ENCODE data around the gene TSC22D3. TPM values are rescaled to one million over a fixed set of nuclear protein-coding genes. Genes with fewer than 3 reads are reported as not detected.

Gene TSC22D3
- total RNA-seq, 3 donors from 2014 or later = 14.1 to 21.6 (median 18.5) TPM

GRCh38 chrX:107748506-107748905 lies 27.1 kb downstream of the TSC22D3 start:
- H3K4me3 Mint-ChIP-seq = no peak overlapping the region

DNA sequence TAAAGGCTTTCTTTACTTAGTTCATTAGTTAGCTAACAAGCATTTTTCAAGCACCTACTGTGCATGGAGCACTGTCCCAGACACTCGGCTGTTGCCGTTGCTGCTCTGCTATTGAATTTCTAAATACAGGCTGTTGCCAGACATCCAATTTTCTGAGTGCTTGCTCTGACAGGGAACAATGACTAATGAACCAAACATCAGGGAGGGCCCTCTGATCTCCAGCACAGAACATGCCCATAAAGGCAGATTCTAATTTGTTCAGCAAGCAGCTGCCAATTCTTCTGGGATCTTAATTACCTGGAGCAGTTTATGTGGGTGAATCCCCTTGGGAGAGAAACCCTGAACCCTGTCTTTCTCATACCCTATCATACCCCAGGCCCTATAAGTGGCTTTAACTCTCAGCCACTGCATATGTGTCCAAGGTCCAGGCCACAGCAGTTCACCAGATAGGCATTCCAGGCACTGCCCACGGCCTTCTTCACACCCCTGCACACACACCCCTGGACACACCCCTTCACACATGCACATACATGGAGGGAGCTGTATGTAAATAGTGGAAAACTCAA lies 27.9 kb downstream of the TSC22D3 start:
- peaks cover 4% of the 10 kb centered on the region for H3K4me1 Mint-ChIP-seq (ENCODE audit: low read depth)
- H3K4me3 Mint-ChIP-seq = no peak overlapping the region
- no peaks in the 10 kb centered on the region for H3K27me3 Mint-ChIP-seq (ENCODE audit: low read depth)
- H3K9me3 Mint-ChIP-seq = no peaks in the 10 kb centered on the region
- ATAC-seq (no peak), DNase-seq (no peak)
- no peaks in the 10 kb centered on the region for H3K36me3 Mint-ChIP-seq (ENCODE audit: insufficient read depth)

More at GRCh38 chrX:107748506-107748905, 27.1 kb downstream of the TSC22D3 start:
- H3K9me3 Mint-ChIP-seq = no peaks in the 10 kb centered on the region
- no peaks in the 10 kb centered on the region for H3K36me3 Mint-ChIP-seq (ENCODE audit: insufficient read depth)
- peaks cover 2% of the 10 kb centered on the region for H3K4me1 Mint-ChIP-seq (ENCODE audit: low read depth)
- H3K27me3 Mint-ChIP-seq (ENCODE audit: low read depth) = no peaks in the 10 kb centered on the region
- DNase-seq = no peak
- ATAC-seq = no peak

DNA sequence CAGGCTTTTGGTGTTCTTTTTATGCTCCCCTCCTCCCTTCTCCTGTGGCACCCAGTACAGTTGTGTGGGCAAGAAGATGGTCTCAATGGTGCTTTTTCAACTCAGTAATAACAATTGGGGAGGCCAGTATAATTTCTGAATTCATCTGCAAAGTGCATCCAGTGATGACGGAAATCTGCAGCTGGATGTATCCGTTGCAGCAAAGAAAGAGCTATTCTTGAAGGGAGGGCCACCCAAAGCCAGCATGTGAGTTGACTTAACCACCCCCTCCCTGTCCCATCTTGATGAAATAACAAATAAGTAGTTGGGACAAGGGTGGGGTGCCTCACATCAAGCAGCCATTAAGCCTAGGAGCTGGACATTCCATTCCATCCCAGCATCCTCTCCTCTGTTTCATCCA lies 30.7 kb downstream of the TSC22D3 start:
- Mint-ChIP-seq H3K4me1 (ENCODE audit: low read depth) (peaks cover 29% of the 10 kb centered on the region), H3K4me3 (no peak overlapping the region), H3K27me3 (ENCODE audit: low read depth) (no peaks in the 10 kb centered on the region), H3K9me3 (no peaks in the 10 kb centered on the region), H3K36me3 (ENCODE audit: insufficient read depth) (no peaks in the 10 kb centered on the region)
- no peak for DNase-seq
- ATAC-seq = no peak

DNA sequence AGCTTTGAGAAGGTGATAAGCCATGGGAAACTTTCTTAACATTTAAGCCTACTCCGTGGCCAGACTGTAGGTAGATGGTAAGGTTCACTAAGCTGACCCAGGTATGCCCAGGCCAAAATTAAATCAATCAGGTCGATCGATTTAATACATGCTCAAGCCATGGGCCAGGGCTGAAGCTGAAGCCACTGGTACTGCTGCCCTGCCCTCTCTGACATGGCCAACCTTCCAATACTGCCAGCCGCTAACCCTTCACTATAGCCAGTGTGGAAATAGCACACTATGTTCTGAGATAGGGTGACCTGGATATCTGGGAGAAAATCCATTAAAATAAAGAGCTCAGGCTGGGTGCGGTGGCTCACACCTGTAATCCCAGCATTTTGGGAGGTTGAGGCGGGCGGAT lies 31.6 kb downstream of the TSC22D3 start:
- H3K4me3 Mint-ChIP-seq = no peak overlapping the region
- H3K9me3 Mint-ChIP-seq = no peaks in the 10 kb centered on the region
- ATAC-seq = no peak

DNA sequence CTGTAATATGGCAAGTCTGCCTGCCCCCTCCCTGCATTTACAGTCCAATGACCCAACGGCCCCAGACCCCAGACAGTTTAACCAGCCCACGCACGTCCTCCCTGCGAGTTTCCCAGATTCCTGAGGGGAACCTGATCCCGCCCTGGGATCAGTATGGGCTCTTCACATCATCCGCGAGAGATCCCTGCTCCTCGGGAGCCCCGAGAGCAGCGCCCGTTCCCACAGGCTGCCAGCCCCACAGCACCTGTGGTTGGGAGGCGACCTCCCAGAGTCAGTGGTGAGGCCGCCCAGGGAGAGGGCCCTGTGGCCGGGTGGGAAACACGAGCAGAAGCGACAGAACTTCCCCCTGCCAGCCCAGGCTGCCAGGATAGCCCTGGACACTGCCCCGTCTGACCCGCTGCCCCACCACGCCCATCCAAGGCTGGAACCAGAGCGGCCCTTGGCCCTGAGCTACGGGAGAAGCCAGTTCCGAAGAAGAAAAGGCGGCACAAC lies 32.8 kb downstream of the TSC22D3 start:
- H3K9me3 Mint-ChIP-seq = no peaks in the 10 kb centered on the region
- DNase-seq (no peak), ATAC-seq (no peak)
- H3K4me1 Mint-ChIP-seq (ENCODE audit: low read depth) = peaks cover 39% of the 10 kb centered on the region
- H3K4me3 Mint-ChIP-seq = peak overlapping the region; percentile 79
- H3K36me3 Mint-ChIP-seq (ENCODE audit: insufficient read depth) = no peaks in the 10 kb centered on the region
- no peaks in the 10 kb centered on the region for H3K27me3 Mint-ChIP-seq (ENCODE audit: low read depth)

More for the DNA sequence above, 31.6 kb downstream of the TSC22D3 start:
- no peak for DNase-seq
- Mint-ChIP-seq H3K27me3 (ENCODE audit: low read depth) (no peaks in the 10 kb centered on the region), H3K36me3 (ENCODE audit: insufficient read depth) (no peaks in the 10 kb centered on the region), H3K4me1 (ENCODE audit: low read depth) (peaks cover 35% of the 10 kb centered on the region)

DNA sequence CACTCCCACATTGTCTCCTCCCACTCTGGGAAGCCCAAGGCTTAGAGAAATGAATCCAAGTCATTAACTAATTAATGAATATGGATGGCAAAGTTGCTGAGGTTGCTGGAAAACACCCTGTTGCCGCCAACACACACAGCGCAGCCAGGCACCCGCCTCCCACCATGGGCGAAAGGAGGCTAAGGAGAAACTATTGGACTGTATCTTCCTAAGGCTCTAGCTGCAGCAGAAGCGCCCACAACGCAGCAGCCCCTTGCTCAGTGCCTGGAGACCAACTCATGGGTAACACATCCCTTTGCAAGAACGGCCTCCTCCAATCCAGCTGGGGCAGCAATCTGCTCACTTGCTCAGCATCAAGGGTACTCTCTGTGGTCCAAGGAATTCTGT lies 34.2 kb downstream of the TSC22D3 start:
- H3K4me3 Mint-ChIP-seq = peak overlapping the region; percentile 79
- DNase-seq (no peak), ATAC-seq (peak in 1 of 2 donors; percentile 18)
- H3K27me3 Mint-ChIP-seq (ENCODE audit: low read depth) = no peaks in the 10 kb centered on the region
- no peaks in the 10 kb centered on the region for H3K36me3 Mint-ChIP-seq (ENCODE audit: insufficient read depth)
- peaks cover 39% of the 10 kb centered on the region for H3K4me1 Mint-ChIP-seq (ENCODE audit: low read depth)
- no peaks in the 10 kb centered on the region for H3K9me3 Mint-ChIP-seq

GRCh38 chrX:107739541-107739940 lies 36.0 kb downstream of the TSC22D3 start:
- Mint-ChIP-seq H3K27me3 (ENCODE audit: low read depth) (no peaks in the 10 kb centered on the region), H3K9me3 (no peaks in the 10 kb centered on the region), H3K36me3 (ENCODE audit: insufficient read depth) (no peaks in the 10 kb centered on the region), H3K4me3 (no peak overlapping the region), H3K4me1 (ENCODE audit: low read depth) (peaks cover 39% of the 10 kb centered on the region)
- DNase-seq (no peak), ATAC-seq (no peak)

DNA sequence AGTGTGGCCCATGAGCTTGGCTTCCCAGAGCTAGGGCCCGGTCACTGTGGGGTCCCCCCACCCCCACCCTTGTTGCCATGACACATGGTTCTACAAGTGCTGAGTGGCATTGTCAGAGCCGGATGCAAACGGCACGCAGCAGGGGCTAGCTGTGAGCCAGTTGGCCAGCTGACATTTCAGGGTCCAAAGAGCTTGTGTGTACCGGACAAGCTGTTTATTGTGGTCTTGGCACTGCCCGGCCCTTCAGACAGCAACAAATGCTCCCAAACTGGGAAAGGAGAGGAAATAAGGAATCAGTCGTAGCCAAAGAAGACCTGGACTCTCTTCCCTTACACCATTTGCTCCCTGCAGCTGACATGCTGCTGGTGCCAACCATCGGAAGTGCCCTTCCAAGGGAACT lies 36.8 kb downstream of the TSC22D3 start:
- no peaks in the 10 kb centered on the region for H3K36me3 Mint-ChIP-seq (ENCODE audit: insufficient read depth)
- H3K4me1 Mint-ChIP-seq (ENCODE audit: low read depth) = peaks cover 37% of the 10 kb centered on the region
- H3K9me3 Mint-ChIP-seq = no peaks in the 10 kb centered on the region
- no peak overlapping the region for H3K4me3 Mint-ChIP-seq
- ATAC-seq (no peak), DNase-seq (no peak)
- H3K27me3 Mint-ChIP-seq (ENCODE audit: low read depth) = no peaks in the 10 kb centered on the region

DNA sequence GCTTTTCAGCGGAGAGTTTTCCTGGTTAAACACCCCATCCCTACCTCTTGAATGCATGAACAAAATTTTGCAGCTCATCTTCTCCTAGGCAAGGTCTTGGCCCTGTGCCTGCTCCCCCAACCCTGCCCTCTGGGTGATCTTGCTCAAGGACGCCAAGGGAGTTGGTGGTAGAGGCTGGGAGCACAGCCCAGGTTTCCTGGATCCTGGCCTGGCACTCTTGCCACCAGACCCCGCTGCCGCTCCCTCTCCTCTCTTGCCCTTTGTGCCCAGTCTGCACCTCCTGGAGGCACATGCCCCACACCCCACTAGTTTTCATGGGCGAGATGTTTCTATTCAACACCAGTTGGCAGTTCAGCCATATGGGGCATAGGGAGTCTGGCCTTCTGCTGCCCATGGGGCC lies 37.3 kb downstream of the TSC22D3 start:
- Mint-ChIP-seq H3K4me1 (ENCODE audit: low read depth) (peaks cover 37% of the 10 kb centered on the region), H3K36me3 (ENCODE audit: insufficient read depth) (no peaks in the 10 kb centered on the region), H3K9me3 (no peaks in the 10 kb centered on the region), H3K4me3 (no peak overlapping the region), H3K27me3 (ENCODE audit: low read depth) (no peaks in the 10 kb centered on the region)
- ATAC-seq (no peak), DNase-seq (no peak)

GRCh38 chrX:107736781-107737531 lies 38.6 kb downstream of the TSC22D3 start:
- DNase-seq = no peak
- Mint-ChIP-seq H3K4me1 (ENCODE audit: low read depth) (peaks cover 28% of the 10 kb centered on the region), H3K9me3 (no peaks in the 10 kb centered on the region), H3K36me3 (ENCODE audit: insufficient read depth) (no peaks in the 10 kb centered on the region), H3K4me3 (no peak overlapping the region), H3K27me3 (ENCODE audit: low read depth) (no peaks in the 10 kb centered on the region)
- ATAC-seq = no peak

GRCh38 chrX:107734646-107735045 lies 40.9 kb downstream of the TSC22D3 start:
- ATAC-seq = no peak
- DNase-seq = no peak
- no peaks in the 10 kb centered on the region for H3K36me3 Mint-ChIP-seq (ENCODE audit: insufficient read depth)
- H3K4me3 Mint-ChIP-seq = no peak overlapping the region
- no peaks in the 10 kb centered on the region for H3K9me3 Mint-ChIP-seq
- peaks cover 7% of the 10 kb centered on the region for H3K4me1 Mint-ChIP-seq (ENCODE audit: low read depth)
- no peaks in the 10 kb centered on the region for H3K27me3 Mint-ChIP-seq (ENCODE audit: low read depth)

- no peaks in the 10 kb centered on the region for H3K36me3 Mint-ChIP-seq (ENCODE audit: insufficient read depth)
- H3K4me1 Mint-ChIP-seq (ENCODE audit: low read depth) = peaks cover under 1% of the 10 kb centered on the region
- DNase-seq (no peak), ATAC-seq (no peak)
- no peak overlapping the region for H3K4me3 Mint-ChIP-seq
- H3K27me3 Mint-ChIP-seq (ENCODE audit: low read depth) = no peaks in the 10 kb centered on the region
- no peaks in the 10 kb centered on the region for H3K9me3 Mint-ChIP-seq
Observed at GRCh38 chrX:107733686-107734085, 41.9 kb downstream of the TSC22D3 start.

DNA sequence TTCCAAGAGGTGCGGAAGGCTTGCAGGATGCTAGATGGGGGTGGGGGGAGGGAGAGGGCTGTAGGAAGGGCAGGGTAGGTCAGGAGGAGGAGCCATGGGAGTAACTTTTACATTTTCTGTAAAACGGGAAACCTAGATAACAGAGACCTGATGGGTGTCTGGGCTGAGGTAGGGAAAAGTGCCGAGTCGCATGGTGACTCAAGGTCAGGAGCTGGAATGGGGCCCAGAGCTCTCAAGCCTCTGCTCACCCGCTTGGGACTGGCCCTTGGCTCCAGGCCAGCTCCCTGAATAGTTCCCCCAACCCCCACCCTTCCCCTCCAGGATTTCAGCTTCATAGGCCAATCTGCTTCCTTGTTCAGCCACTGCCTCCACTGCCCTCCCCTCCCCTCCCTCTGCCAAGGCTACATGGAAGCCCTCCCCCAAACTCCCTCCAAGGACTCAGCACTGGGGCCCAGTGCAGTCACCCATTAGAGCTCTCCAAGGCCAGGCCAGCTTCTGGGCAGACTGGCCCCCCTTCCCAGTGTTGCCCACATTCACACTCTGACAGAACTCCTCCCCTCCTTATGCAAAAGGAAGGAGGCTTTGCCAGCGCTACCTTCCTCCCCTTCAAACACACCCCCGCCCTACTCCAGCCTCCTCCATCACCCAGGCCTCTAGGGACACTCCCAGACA lies 43.6 kb downstream of the TSC22D3 start:
- H3K27me3 Mint-ChIP-seq (ENCODE audit: low read depth) = no peaks in the 10 kb centered on the region
- H3K36me3 Mint-ChIP-seq (ENCODE audit: insufficient read depth) = no peaks in the 10 kb centered on the region
- DNase-seq (no peak), ATAC-seq (no peak)
- H3K4me3 Mint-ChIP-seq = no peak overlapping the region
- no peaks in the 10 kb centered on the region for H3K9me3 Mint-ChIP-seq
- H3K4me1 Mint-ChIP-seq (ENCODE audit: low read depth) = no peaks in the 10 kb centered on the region

DNA sequence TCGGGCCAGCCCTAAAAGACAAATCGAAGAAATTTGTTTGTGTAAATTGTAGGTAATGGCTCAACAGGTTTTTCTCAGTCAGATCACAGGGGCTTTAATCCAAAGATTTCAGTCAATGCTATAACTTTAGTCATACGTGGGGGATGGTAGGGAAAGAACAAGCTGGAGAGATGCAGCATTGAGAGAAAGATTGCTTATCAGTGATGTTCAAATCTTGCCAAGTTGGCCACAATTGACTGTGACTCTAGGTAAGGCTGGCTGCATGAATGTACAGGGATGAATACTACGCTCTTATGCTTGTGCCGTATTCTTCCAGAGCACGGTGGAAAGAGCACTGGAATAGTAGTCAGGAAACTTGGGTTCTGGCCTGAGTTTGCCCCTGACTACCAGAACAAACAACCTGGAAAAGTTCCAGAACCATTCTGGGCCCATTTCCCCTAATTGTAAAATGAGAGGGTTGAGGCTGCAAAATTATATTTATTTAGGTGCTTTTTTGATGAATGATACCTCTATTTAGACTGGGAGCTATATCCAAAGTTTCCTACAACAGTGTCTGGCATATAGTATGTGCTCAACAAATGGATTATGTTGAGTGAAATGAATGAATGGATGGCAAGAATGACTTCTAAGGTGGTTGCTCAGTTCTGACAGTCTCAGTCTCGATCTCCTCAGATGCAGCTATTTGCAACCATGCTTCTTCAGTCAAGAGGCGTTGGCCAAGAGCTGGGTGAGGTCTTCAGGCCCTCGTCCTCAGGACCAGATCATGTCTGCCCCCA lies 44.4 kb downstream of the TSC22D3 start:
- Mint-ChIP-seq H3K9me3 (no peaks in the 10 kb centered on the region), H3K4me1 (ENCODE audit: low read depth) (no peaks in the 10 kb centered on the region), H3K27me3 (ENCODE audit: low read depth) (no peaks in the 10 kb centered on the region), H3K4me3 (no peak overlapping the region), H3K36me3 (ENCODE audit: insufficient read depth) (no peaks in the 10 kb centered on the region)
- ATAC-seq (no peak), DNase-seq (no peak)

Measured in activated T-cell treated with anti-CD3 and anti-CD28 coated beads, Interleukin-2, amount 50 U/mL, for 4 hours (primary cell).